WTC11 (cell line): ENCODE data around the gene PPHLN1. TPM values are rescaled to one million over a fixed set of nuclear protein-coding genes. Genes with fewer than 3 reads are reported as not detected.

ENCODE experiments used
- ATAC-seq: fragments of 200-7000 bp; cut with Tn5 transposase; 2 replicates; pipeline ENCODE4 v1.10.0; 2021; ENCODE audit warnings: mild to moderate bottlenecking, moderate library complexity
- CTCF ChIA-PET: fragments of 300-600 bp; sonication (Branson Sonifier 250); formaldehyde crosslinking; loops from one replicate; lab custom pipeline; 2021; ENCODE audit warnings: antibody characterized with exemption; lab: Charles Lee
- POLR2A ChIA-PET: fragments of 350-600 bp; sonication (Branson Sonifier 250); formaldehyde crosslinking; loops from one replicate; lab custom pipeline; 2021; ENCODE audit warnings: antibody characterized with exemption; lab: Charles Lee
- DNase-seq: peaks from one replicate; pipeline ENCODE4 v3.0.0; 2021; ENCODE audit warnings: low spot score
- H3K27ac Mint-ChIP-seq: 2 replicates; pipeline ENCODE4 v1.8.0; 2021; ENCODE audit warnings: mixed read lengths
- H3K27me3 Mint-ChIP-seq: 2 replicates; pipeline ENCODE4 v1.8.0; 2021; ENCODE audit warnings: low read depth, mild to moderate bottlenecking, moderate library complexity, mixed read lengths
- H3K36me3 Mint-ChIP-seq: 2 replicates; pipeline ENCODE4 v1.8.0; 2021; ENCODE audit warnings: mixed read lengths
- H3K4me1 Mint-ChIP-seq: 2 replicates; pipeline ENCODE4 v1.8.0; 2022; ENCODE audit warnings: mixed read lengths
- H3K4me3 Mint-ChIP-seq: 2 replicates; pipeline ENCODE4 v1.8.0; 2021; ENCODE audit warnings: mild to moderate bottlenecking, moderate library complexity, mixed read lengths
- H3K9me3 Mint-ChIP-seq: 2 replicates; pipeline ENCODE4 v1.8.0; 2021; ENCODE audit warnings: mixed read lengths
- AFF4 ChIP-seq: sonication (generic); formaldehyde crosslinking; IDR thresholded peaks from 2 replicates; pipeline ENCODE4 v1.8.1; 2023; ENCODE audit warnings: mild to moderate bottlenecking, missing genetic modification reagents, borderline replicate concordance
- ARID4B ChIP-seq: sonication (generic); formaldehyde crosslinking; IDR thresholded peaks from 2 replicates; pipeline ENCODE4 v1.8.0; 2023; ENCODE audit warnings: missing genetic modification reagents, mild to moderate bottlenecking, borderline replicate concordance
- E2F5 ChIP-seq: sonication (generic); formaldehyde crosslinking; IDR thresholded peaks from 2 replicates; pipeline ENCODE4 v1.8.1; 2022; ENCODE audit warnings: mild to moderate bottlenecking, moderate library complexity, missing genetic modification reagents
- EMX1 ChIP-seq: fragments of 250-450 bp; sonication (Bioruptor Pico); IDR thresholded peaks from 2 replicates; pipeline ENCODE4 v1.8.0; 2021; ENCODE audit warnings: mild to moderate bottlenecking
- JUN ChIP-seq: sonication (generic); formaldehyde crosslinking; IDR thresholded peaks from 2 replicates; pipeline ENCODE4 v1.8.0; 2023; ENCODE audit warnings: mild to moderate bottlenecking, missing genetic modification reagents
- NFE2L1 ChIP-seq: sonication (generic); formaldehyde crosslinking; IDR thresholded peaks from 2 replicates; pipeline ENCODE4 v1.8.1; 2023; ENCODE audit warnings: missing genetic modification reagents
- PRDM15 ChIP-seq: sonication (generic); formaldehyde crosslinking; IDR thresholded peaks from 2 replicates; pipeline ENCODE4 v1.8.0; 2022; ENCODE audit warnings: missing genetic modification reagents
- SMAD4 ChIP-seq: sonication (generic); formaldehyde crosslinking; IDR thresholded peaks from 2 replicates; pipeline ENCODE4 v1.8.0; 2022; ENCODE audit warnings: mild to moderate bottlenecking, missing genetic modification reagents
- ZBTB21 ChIP-seq: sonication (generic); formaldehyde crosslinking; IDR thresholded peaks from 2 replicates; pipeline ENCODE4 v1.8.1; 2023; ENCODE audit warnings: mild to moderate bottlenecking, missing genetic modification reagents, borderline replicate concordance
- ZNF138 ChIP-seq: sonication (generic); formaldehyde crosslinking; conservative IDR thresholded peaks from 2 replicates; pipeline ENCODE4 v1.8.1; 2022; ENCODE audit warnings: mild to moderate bottlenecking, moderate library complexity, missing genetic modification reagents
- ZNF232 ChIP-seq: sonication (generic); formaldehyde crosslinking; IDR thresholded peaks from 2 replicates; pipeline ENCODE4 v1.8.0; 2022; ENCODE audit warnings: mild to moderate bottlenecking, missing genetic modification reagents
- ZNF423 ChIP-seq: fragments of 250-450 bp; sonication (Bioruptor Pico); IDR thresholded peaks from 2 replicates; pipeline ENCODE4 v2.1.2; 2022; ENCODE audit warnings: mild to moderate bottlenecking, moderate library complexity
- total RNA-seq: library from RNA; stranded (reverse); gene quantifications from 3 replicates; pipeline ENCODE4 v1.2.3, GENCODE V29; 2021

The PPHLN1 gene
- total RNA-seq, 1 experiment from 2014 or later = 61.1 TPM

- TF ChIP-seq ZBTB21 (CRISPR knock-in tag) = no peak
- no peak for TF ChIP-seq E2F5 (CRISPR knock-in tag)
- TF ChIP-seq JUN (CRISPR knock-in tag) = no peak
- TF ChIP-seq ARID4B (CRISPR knock-in tag) = no peak
- TF ChIP-seq EMX1 (CRISPR knock-in tag) = no peak
- no peak for TF ChIP-seq AFF4
Measured at GRCh38 chr12:42458575-42458974, 132.6 kb downstream of the PPHLN1 start (continued).

- ChIA-PET POLR2A (interaction anchor here (0.8 kb wide), 1 partner anchor 17 kb away, joined by 3 read pairs; no protein-coding TSS in a partner anchor), CTCF (interaction anchor here (0.8 to 1.3 kb wide), 4 partner anchors 13 to 110 kb away, joined by 3 to 6 read pairs (median 3); no protein-coding TSS in a partner anchor)
- DNase-seq = no peak
- H3K4me1 Mint-ChIP-seq = peaks cover 48% of the 10 kb centered on the region
- H3K36me3 Mint-ChIP-seq = peaks cover 33% of the 10 kb centered on the region
- peak overlapping the region; percentile 45 for H3K4me3 Mint-ChIP-seq
- peak; percentile 76 for ATAC-seq
- peaks cover 8% of the 10 kb centered on the region for H3K27me3 Mint-ChIP-seq
- TF ChIP-seq ZNF138 (no peak), ZNF423 (CRISPR knock-in tag) (no peak), NFE2L1 (CRISPR knock-in tag) (no peak), PRDM15 (CRISPR knock-in tag) (no peak), SMAD4 (CRISPR knock-in tag) (no peak), ZNF232 (CRISPR knock-in tag) (no peak)
- H3K9me3 Mint-ChIP-seq = no peaks in the 10 kb centered on the region
- peak overlapping the region; percentile 60 for H3K27ac Mint-ChIP-seq
Measured at GRCh38 chr12:42459336-42459847, 133.4 kb downstream of the PPHLN1 start.
